ENCODE results near the gene KIAA2012. TPM values are rescaled to one million over a fixed set of nuclear protein-coding genes. Genes with fewer than 3 reads are reported as not detected.

The KIAA2012 gene
- total RNA-seq, 2 experiments from 2014 or later: not detected

DNA sequence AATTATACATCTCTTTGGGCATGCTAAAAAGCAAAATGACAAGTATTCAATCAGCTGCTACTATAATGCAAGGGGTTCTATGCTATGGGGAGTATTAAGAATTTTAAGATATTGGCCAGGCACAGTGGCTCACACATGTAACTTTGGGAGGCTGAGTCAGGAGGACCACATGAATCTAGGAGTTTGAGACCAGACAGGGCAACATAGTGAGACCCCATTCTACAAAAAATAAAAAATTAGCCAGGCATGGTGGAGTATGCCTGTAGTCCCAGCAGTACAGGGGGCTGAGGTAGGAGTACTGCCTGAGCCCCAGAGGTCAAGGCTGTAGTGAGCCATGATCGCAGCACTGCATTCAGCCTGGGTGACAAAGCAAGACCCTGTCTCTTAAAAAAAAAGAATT lies 5.5 kb upstream of the KIAA2012 start:
- intact Hi-C loops (cut with micrococcal nuclease): no loop called here
- Mint-ChIP-seq H3K27ac (no peak overlapping the region), H3K36me3 (no peaks in the 10 kb centered on the region)

DNA sequence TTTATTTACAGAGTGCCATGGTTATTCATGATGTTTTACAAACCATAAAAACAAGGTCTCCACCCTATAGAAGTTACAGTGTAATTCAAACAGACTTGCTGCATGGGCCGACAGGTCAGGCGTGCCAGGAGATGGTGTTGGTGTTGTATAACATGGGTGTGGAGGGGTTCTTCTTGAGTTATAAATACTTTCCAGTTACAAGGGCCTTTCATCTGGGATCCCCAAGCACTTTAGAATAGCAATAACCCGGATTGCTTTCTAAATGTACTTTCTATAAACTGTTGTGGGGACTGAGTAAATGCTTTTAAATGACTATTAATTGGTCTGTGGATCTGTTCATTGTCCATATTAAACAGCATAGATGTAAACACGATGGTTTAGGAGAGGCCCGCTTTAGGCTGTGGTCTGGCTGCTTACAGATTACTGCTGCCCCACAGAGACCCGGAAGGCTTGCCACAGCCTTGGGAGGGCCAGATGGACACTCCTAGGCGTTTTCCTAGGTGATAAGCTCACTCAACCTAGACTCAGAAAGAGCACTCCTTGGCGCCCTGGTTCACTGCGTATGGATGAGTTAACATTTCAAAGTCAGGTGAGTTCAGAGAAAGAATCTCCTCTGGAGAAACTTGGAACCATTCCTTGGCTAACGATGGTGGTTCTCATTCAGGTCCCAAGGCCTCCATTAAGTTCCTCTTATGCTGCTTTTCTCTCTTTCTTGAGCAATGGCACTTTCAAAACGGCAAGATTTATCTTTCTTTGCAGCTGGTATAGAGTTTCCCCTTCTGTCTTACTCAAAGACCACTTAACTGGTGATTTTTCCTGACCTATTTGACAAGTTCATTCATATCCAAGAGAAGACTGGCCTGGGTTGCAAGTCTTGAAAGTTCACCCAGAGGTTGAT lies 3.6 kb upstream of the KIAA2012 start:
- Mint-ChIP-seq H3K27ac (no peak overlapping the region), H3K27me3 (peaks cover 6% of the 10 kb centered on the region), H3K9me3 (no peaks in the 10 kb centered on the region), H3K4me3 (no peak overlapping the region), H3K4me1 (ENCODE audit: low read depth) (no peaks in the 10 kb centered on the region), H3K36me3 (no peaks in the 10 kb centered on the region)
- intact Hi-C loops (cut with micrococcal nuclease): no loop called here
- ChIA-PET POLR2A (no interaction called here), CTCF (no interaction called here)
- no peak for DNase-seq

More for the DNA sequence above, 5.5 kb upstream of the KIAA2012 start:
- Mint-ChIP-seq H3K4me1 (ENCODE audit: low read depth) (no peaks in the 10 kb centered on the region), H3K4me3 (no peak overlapping the region), H3K9me3 (no peaks in the 10 kb centered on the region), H3K27me3 (peaks cover 2% of the 10 kb centered on the region)
- POLR2A ChIA-PET: no interaction called here
- DNase-seq: no peak
- CTCF ChIA-PET: no interaction called here

DNA sequence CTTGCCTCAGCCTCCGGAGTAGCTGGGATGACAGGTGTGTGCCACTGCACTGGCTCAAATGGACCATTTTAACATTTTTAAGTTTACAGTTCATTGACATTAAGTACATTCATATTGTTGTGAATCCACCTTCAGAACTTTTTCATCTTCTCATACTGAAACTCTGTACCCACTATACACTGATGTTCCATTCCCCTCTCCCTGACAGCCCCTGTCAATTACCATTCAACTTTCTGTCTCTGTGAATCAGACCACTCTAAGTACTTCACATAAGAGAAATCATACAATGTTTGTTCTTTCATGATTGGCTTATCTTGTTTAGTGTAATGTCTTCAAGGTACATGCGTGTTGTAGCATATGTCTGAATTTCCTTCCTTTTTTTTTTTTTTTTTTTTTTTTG lies 1.9 kb upstream of the KIAA2012 start:
- DNase-seq: no peak
- Mint-ChIP-seq H3K4me1 (ENCODE audit: low read depth) (no peaks in the 10 kb centered on the region), H3K9me3 (no peaks in the 10 kb centered on the region), H3K36me3 (no peaks in the 10 kb centered on the region), H3K4me3 (no peak overlapping the region), H3K27me3 (peaks cover 6% of the 10 kb centered on the region), H3K27ac (no peak overlapping the region)
- ChIA-PET POLR2A (no interaction called here), CTCF (no interaction called here)
- intact Hi-C loops (cut with micrococcal nuclease): no loop called here

DNA sequence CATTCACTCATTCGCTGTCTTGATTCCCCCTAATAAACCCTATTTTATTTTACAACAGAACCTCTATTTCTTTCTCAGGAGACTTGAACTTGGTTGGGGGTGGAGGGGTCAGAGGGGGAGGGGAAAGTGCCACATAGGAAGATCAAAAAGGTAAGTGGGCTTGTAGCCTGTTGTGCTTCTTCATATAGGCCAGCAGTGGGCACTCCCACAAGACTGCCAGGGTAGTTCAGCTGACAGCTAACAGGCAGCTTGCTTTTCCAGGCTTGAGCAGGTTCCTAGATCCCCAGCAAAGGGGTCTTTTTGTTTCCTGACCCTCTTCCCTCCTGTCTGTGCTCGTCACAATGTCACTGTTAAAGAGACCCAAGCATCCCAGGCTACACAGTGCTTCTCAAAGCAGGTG lies 829 bp upstream of the KIAA2012 start:
- POLR2A ChIA-PET: no interaction called here
- no peak for DNase-seq
- H3K4me1 Mint-ChIP-seq (ENCODE audit: low read depth): no peaks in the 10 kb centered on the region
- no peaks in the 10 kb centered on the region for H3K36me3 Mint-ChIP-seq
- no peaks in the 10 kb centered on the region for H3K9me3 Mint-ChIP-seq
- H3K27ac Mint-ChIP-seq: no peak overlapping the region
- H3K4me3 Mint-ChIP-seq: no peak overlapping the region
- intact Hi-C loops (cut with micrococcal nuclease): no loop called here
- peaks cover 6% of the 10 kb centered on the region for H3K27me3 Mint-ChIP-seq
- CTCF ChIA-PET: interaction anchor here (0.9 kb wide), 1 partner anchor 107 kb away, joined by 3 read pairs; no protein-coding TSS in a partner anchor

DNA sequence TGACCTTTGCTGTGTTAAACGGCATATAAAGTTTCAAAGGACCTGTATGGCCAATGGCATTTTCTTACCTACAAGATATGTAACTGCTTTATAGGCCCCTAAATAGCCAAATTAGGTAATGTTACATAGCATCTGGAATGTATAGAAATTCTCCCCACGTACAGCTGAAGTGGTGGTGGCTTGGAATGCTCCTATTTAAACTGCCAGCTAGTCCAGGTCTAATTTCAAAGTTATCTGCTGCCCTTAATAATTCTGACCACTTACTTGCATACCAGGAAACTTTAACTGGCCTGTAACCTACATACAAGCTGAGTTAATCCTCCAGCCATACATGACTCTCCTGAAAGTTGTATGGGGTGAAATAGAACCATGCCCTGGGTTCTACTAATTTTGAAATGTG lies 1.3 kb downstream of the KIAA2012 start:
- no peaks in the 10 kb centered on the region for H3K4me1 Mint-ChIP-seq (ENCODE audit: low read depth)

DNA sequence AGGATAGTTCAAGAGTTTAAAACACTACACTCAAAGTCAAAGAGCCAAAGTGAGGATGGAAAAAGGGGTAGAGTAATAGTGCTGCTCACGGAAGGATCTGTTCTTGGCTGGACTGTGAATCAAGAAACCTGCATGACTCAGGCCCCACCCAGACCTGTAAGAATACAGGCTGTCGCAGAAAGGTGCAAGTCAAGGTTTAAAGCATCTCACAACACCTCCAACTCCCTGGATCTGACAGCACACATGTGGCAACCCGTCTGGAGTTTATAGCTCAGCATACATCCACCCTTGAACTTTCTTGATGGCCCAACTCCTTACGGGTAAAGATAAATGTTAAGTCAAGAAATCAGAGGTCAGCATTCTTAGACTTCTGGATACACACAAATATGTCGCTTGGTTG lies 6.3 kb downstream of the KIAA2012 start:
- POLR2A ChIA-PET: no interaction called here
- intact Hi-C loops (cut with micrococcal nuclease): no loop called here
- CTCF ChIA-PET: no interaction called here
- H3K9me3 Mint-ChIP-seq: no peaks in the 10 kb centered on the region
- no peak overlapping the region for H3K27ac Mint-ChIP-seq
- no peak for DNase-seq
- H3K4me1 Mint-ChIP-seq (ENCODE audit: low read depth): no peaks in the 10 kb centered on the region
- H3K27me3 Mint-ChIP-seq: peaks cover 4% of the 10 kb centered on the region
- no peaks in the 10 kb centered on the region for H3K36me3 Mint-ChIP-seq
- no peak overlapping the region for H3K4me3 Mint-ChIP-seq

More for the DNA sequence above, 1.3 kb downstream of the KIAA2012 start:
- peaks cover 8% of the 10 kb centered on the region for H3K27me3 Mint-ChIP-seq
- no peak for DNase-seq
- ChIA-PET CTCF (interaction anchor here (0.6 kb wide), 2 partner anchors 30 to 33 kb away, joined by 3 read pairs; no protein-coding TSS in a partner anchor), POLR2A (no interaction called here)
- H3K4me3 Mint-ChIP-seq: no peak overlapping the region
- intact Hi-C loops (cut with micrococcal nuclease): no loop called here
- H3K27ac Mint-ChIP-seq: no peak overlapping the region
- no peaks in the 10 kb centered on the region for H3K36me3 Mint-ChIP-seq
- no peaks in the 10 kb centered on the region for H3K9me3 Mint-ChIP-seq

DNA sequence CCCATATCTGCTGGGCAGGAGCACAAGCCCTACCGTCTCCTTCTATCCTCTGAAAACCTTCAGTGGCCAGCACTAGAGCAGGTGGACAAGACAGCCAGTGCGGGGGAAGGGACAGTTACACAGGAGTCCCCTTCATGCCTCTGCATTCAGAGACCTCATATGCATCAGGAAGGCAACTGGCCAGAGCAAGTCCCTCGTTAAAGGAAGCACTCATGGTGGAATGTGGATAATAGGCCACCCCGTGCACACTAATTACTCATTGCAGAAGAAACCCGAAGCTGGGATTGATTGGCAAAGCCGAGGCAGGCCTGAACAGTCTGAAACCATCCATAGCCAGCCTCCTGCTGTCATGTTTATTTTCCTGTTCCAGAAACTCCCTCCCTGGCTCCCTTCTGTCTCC lies 11.2 kb downstream of the KIAA2012 start:
- ChIA-PET POLR2A (no interaction called here), CTCF (no interaction called here)
- Mint-ChIP-seq H3K36me3 (no peaks in the 10 kb centered on the region), H3K4me1 (ENCODE audit: low read depth) (no peaks in the 10 kb centered on the region), H3K27ac (no peak overlapping the region), H3K27me3 (peaks cover 3% of the 10 kb centered on the region), H3K9me3 (no peaks in the 10 kb centered on the region), H3K4me3 (no peak overlapping the region)
- intact Hi-C loops (cut with micrococcal nuclease): no loop called here
- no peak for DNase-seq

DNA sequence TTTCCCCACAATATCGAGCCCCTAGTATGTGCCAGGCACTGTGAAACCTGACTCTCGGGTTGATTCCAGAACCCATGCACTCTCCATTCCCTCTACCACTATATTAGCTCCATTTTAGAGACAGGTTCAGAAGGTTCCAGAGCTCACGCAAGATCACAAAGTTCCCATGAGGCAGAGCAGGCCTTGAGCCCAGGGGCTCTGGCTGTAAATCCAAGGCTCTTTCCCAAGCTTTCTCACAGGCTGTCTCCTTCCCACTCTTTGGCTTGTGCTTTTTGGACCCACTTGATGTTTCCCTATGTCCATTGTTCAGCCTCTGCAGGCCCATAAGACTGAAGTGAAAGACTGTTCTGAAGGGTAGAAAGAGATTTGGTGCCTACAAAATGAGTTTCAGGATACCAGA lies 15.7 kb downstream of the KIAA2012 start:
- H3K36me3 Mint-ChIP-seq: no peaks in the 10 kb centered on the region
- H3K4me3 Mint-ChIP-seq: no peak overlapping the region
- POLR2A ChIA-PET: no interaction called here
- no peak for DNase-seq
- CTCF ChIA-PET: no interaction called here
- H3K27ac Mint-ChIP-seq: no peak overlapping the region
- no peaks in the 10 kb centered on the region for H3K9me3 Mint-ChIP-seq
- no peaks in the 10 kb centered on the region for H3K4me1 Mint-ChIP-seq (ENCODE audit: low read depth)
- H3K27me3 Mint-ChIP-seq: peaks cover 5% of the 10 kb centered on the region
- intact Hi-C loops (cut with micrococcal nuclease): no loop called here

DNA sequence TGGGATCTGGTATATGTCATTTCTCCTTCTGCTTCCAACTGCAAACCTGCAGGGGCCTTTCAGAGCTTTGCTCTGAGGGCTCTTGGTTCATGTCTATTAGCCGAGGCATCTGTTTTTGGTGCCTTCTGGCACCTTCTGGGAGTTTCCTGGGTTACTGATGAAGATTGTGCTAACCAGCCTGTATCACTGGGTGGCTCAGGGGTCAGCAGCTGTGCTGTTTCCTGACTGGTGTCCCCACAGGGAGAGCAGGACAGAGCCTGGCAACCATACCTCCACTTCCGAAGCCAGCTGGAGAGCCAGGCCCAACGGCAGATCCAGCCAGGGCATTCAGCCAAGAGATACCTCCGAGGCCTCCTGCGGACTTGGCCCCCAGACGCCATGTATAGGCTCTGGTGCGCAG lies 17.5 kb downstream of the KIAA2012 start:
- no peak for DNase-seq
- ChIA-PET CTCF (interaction anchor here (0.6 kb wide), 1 partner anchor 960 kb away, joined by 3 read pairs; no protein-coding TSS in a partner anchor), POLR2A (no interaction called here)
- Mint-ChIP-seq H3K4me3 (no peak overlapping the region), H3K36me3 (no peaks in the 10 kb centered on the region), H3K4me1 (ENCODE audit: low read depth) (no peaks in the 10 kb centered on the region), H3K9me3 (no peaks in the 10 kb centered on the region), H3K27me3 (peaks cover 5% of the 10 kb centered on the region), H3K27ac (no peak overlapping the region)
- intact Hi-C loops (cut with micrococcal nuclease): no loop called here

DNA sequence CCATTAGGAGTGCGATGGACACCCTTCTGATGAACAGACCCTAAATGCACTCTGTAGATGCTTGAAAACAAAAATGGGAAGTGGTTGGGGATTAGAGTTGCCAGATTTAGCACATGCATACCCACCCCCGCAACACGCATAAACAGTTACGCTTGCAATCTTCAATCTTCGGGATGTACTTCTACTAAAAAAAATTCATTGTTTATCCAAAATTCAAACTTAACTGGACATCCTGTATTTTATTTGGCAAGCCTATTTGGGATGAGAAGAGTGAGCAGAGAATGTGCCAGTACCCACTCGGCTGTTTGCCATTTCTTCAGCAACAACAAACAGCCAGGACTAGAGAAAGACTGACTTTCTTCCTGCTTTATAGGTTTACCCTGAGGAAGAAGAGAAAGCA lies 18.4 kb downstream of the KIAA2012 start:
- CTCF ChIA-PET: no interaction called here
- Mint-ChIP-seq H3K36me3 (no peaks in the 10 kb centered on the region), H3K4me1 (ENCODE audit: low read depth) (no peaks in the 10 kb centered on the region), H3K27me3 (peaks cover 5% of the 10 kb centered on the region), H3K9me3 (no peaks in the 10 kb centered on the region), H3K27ac (no peak overlapping the region), H3K4me3 (no peak overlapping the region)
- POLR2A ChIA-PET: no interaction called here
- intact Hi-C loops (cut with micrococcal nuclease): no loop called here
- DNase-seq: no peak

DNA sequence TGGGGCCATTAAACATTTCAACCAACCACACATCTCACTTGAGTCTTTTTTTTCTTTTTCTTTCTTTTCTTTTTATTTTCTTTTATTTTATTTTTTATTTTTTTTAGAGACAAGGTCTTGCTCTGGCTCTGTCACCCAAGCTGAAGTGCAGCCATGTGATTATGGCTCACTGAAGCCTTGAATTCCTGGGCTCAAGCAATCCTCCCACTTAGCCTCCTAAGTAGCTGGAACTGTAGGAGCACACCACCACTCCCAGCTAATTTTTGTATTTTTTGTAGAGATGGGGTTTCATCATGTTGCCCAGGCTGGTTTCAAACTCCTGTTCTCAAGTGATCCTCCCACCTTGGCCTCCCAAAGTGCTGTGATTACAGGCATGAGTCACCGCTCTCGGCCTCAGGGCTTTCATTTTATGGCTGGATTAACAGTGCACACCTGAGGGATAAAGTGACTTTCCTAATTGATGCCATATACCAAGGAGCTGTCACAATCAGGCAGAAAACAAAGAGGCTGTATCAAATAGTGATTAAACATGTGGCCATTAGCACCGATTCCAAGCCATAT lies 21.5 kb downstream of the KIAA2012 start:
- no peaks in the 10 kb centered on the region for H3K36me3 Mint-ChIP-seq
- peaks cover 5% of the 10 kb centered on the region for H3K27me3 Mint-ChIP-seq
- H3K4me1 Mint-ChIP-seq (ENCODE audit: low read depth): no peaks in the 10 kb centered on the region
- ChIA-PET CTCF (no interaction called here), POLR2A (no interaction called here)
- intact Hi-C loops (cut with micrococcal nuclease): no loop called here
- H3K27ac Mint-ChIP-seq: no peak overlapping the region
- no peaks in the 10 kb centered on the region for H3K9me3 Mint-ChIP-seq
- no peak overlapping the region for H3K4me3 Mint-ChIP-seq
- no peak for DNase-seq

DNA sequence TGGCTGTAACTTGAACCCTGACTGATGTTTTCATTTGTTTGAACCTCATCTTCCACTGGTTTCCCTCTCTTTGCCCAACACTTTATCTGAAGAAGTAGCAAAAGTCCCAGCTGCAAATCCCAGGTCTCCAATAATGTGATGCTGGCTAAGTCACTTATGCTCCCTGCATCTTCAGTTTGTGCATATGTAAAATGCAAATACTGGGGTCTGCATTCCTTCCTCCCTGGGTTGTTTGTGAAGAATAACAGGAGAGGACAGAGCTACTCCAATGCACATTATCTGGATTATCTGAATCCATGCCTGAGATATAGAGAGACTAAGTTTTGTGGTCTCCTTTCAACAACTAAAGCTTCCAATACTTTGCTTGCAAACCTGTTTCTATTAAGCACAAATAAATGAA lies 22.2 kb downstream of the KIAA2012 start:
- Mint-ChIP-seq H3K36me3 (no peaks in the 10 kb centered on the region), H3K27ac (no peak overlapping the region), H3K4me1 (ENCODE audit: low read depth) (no peaks in the 10 kb centered on the region), H3K27me3 (peaks cover 5% of the 10 kb centered on the region), H3K4me3 (no peak overlapping the region), H3K9me3 (no peaks in the 10 kb centered on the region)
- no peak for DNase-seq
- CTCF ChIA-PET: no interaction called here
- POLR2A ChIA-PET: no interaction called here
- intact Hi-C loops (cut with micrococcal nuclease): no loop called here

DNA sequence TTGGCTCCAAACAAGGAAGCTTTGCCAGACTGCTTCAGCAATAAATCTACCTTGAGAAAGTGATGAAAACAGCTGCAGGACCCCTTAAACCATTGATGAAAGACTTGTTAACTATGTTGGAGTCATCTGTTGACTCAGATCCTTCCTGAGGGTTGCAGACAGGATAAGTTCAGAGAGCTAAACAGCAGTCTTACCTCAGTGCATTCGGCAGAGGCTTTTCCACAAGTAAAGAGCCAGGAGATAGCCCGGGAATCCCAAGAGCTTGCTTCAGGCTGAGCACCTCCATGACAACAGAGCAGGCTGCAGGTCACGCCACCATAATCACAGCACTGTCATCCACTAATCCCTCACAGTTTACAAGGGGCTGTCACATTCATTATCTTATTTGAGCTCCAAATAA lies 23.7 kb downstream of the KIAA2012 start:
- no peaks in the 10 kb centered on the region for H3K36me3 Mint-ChIP-seq
- ChIA-PET POLR2A (no interaction called here), CTCF (interaction anchor here (1.6 kb wide), 1 partner anchor 82 kb away, joined by 5 read pairs; no protein-coding TSS in a partner anchor)
- H3K4me3 Mint-ChIP-seq: no peak overlapping the region
- DNase-seq: no peak
- H3K27me3 Mint-ChIP-seq: no peaks in the 10 kb centered on the region
- no peak overlapping the region for H3K27ac Mint-ChIP-seq
- no peaks in the 10 kb centered on the region for H3K4me1 Mint-ChIP-seq (ENCODE audit: low read depth)
- intact Hi-C loops (cut with micrococcal nuclease): no loop called here
- H3K9me3 Mint-ChIP-seq: no peaks in the 10 kb centered on the region
